Esophagus squamous epithelium (tissue), 4 donors: Measurements from ENCODE around the gene ENTPD1.

Experiments used
- CTCF ChIP-seq, 6 experiments: fragments of 450-650 bp in 4 of 6; fragments of 200-600 bp in 2 of 6; sonication (generic) in 2 of 6; IDR thresholded peaks; one replicate each; pipeline ENCODE4 v1.5.1; 2016 to 2019; ENCODE audit warnings: antibody characterized with exemption in 6 of 6, mild to moderate bottlenecking in 4 of 6, moderate library complexity in 4 of 6
- POLR2A ChIP-seq, 4 donors: fragments of 450-650 bp; IDR thresholded peaks; one replicate each; pipeline ENCODE4 v1.6.1; 2017; ENCODE audit warnings: antibody characterized with exemption in 4 of 4, mild to moderate bottlenecking in 4 of 4, moderate library complexity in 3 of 4

- TF ChIP-seq CTCF (IDR thresholded peaks at IDR 0.05), result no peak
- TF ChIP-seq POLR2A (IDR thresholded peaks at IDR 0.05), result no peak
Measured at GRCh38 chr10:95896071-95896850, 140.3 kb downstream of the ENTPD1 start.
